BE2C (cell line): ENCODE measurements around the gene VSIR.

ENCODE experiments used
- DNase-seq: peaks from one replicate; pipeline ENCODE4 v3.0.0-alpha.2; 2020
- H3K27me3 ChIP-seq: fragments of 250-450 bp; sonication (Bioruptor Pico); 2 replicates; pipeline ENCODE4 v1.5.1; 2020; ENCODE audit warnings: mild to moderate bottlenecking
- H3K36me3 ChIP-seq: fragments of 250-450 bp; sonication (Bioruptor Pico); 2 replicates; pipeline ENCODE4 v1.5.1; 2020; ENCODE audit warnings: mild to moderate bottlenecking
- H3K4me1 ChIP-seq: fragments of 250-450 bp; sonication (Bioruptor Pico); 2 replicates; pipeline ENCODE4 v1.5.1; 2020
- H3K4me3 ChIP-seq: 2 replicates; pipeline ENCODE4 v1.5.1; 2011; ENCODE audit warnings: low read depth, low read length
- H3K9me3 ChIP-seq: fragments of 250-450 bp; sonication (Bioruptor Pico); 2 replicates; pipeline ENCODE4 v1.5.1; 2020
- TF ChIP-seq, protein P1 (sequence below): IDR thresholded peaks from 2 replicates; pipeline ENCODE4 v1.5.1; 2012; ENCODE audit warnings: mild to moderate bottlenecking, low read depth, low read length

VSIR gene

DNA sequence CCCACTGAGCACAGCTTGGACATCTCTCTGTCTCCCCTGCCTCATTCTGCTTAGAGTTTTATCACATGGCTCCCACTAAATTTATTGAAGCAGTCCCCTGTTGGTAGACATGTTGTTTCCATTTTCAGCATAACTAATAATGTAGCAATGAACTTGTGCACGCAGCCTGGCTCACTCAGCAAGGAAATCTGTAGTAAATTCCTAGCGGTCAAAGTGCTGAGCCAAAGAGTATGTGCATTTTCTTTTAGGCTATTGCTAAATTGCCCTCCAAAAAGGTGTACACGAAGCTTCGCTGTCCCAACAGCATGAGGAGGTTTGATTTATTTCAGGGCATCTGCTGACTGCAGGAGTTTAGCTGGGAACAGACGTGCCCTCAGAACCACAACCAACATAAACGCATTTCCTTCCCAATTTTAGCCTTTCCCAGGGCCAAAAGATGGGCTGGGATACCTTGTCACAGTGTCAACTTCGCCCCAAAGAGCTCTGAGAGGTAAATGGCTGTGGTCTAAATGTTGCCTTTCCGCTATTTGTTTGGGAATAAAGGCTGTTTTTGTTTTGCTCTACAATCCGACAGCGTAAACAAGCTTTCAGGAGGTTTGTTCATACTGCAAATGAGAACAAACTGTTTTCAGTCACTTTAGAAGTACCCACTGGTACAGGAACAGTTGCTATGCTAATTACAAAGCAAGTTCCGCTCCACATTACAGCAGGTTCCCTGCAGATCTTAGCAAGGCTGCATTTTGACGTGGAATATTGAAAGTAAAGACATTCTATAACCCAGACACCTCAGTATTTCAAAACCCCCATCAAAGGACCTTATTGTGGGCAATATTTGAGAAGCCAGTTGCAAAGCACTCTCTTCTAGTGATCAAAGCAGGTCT, 16.8 kb downstream of the VSIR start:
- DNase-seq: no peak
- Histone ChIP-seq H3K4me3 (no peak overlapping the region), H3K36me3 (no peaks in the 10 kb centered on the region), H3K9me3 (no peaks in the 10 kb centered on the region), H3K4me1 (no peaks in the 10 kb centered on the region), H3K27me3 (no peaks in the 10 kb centered on the region)
- TF ChIP-seq, protein P1, sequence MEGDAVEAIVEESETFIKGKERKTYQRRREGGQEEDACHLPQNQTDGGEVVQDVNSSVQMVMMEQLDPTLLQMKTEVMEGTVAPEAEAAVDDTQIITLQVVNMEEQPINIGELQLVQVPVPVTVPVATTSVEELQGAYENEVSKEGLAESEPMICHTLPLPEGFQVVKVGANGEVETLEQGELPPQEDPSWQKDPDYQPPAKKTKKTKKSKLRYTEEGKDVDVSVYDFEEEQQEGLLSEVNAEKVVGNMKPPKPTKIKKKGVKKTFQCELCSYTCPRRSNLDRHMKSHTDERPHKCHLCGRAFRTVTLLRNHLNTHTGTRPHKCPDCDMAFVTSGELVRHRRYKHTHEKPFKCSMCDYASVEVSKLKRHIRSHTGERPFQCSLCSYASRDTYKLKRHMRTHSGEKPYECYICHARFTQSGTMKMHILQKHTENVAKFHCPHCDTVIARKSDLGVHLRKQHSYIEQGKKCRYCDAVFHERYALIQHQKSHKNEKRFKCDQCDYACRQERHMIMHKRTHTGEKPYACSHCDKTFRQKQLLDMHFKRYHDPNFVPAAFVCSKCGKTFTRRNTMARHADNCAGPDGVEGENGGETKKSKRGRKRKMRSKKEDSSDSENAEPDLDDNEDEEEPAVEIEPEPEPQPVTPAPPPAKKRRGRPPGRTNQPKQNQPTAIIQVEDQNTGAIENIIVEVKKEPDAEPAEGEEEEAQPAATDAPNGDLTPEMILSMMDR: no peak

GRCh38 chr10:71755179-71755879, 18.0 kb downstream of the VSIR start:
- Histone ChIP-seq H3K36me3 (no peaks in the 10 kb centered on the region), H3K4me1 (no peaks in the 10 kb centered on the region), H3K9me3 (no peaks in the 10 kb centered on the region), H3K4me3 (no peak overlapping the region), H3K27me3 (no peaks in the 10 kb centered on the region)
- TF ChIP-seq, protein P1: no peak
- no peak for DNase-seq

- DNase-seq: no peak
- Histone ChIP-seq H3K27me3 (no peaks in the 10 kb centered on the region), H3K4me1 (no peaks in the 10 kb centered on the region), H3K9me3 (no peaks in the 10 kb centered on the region), H3K36me3 (no peaks in the 10 kb centered on the region), H3K4me3 (no peak overlapping the region)
- TF ChIP-seq, protein P1: no peak
Observed at GRCh38 chr10:71754562-71754961, 18.8 kb downstream of the VSIR start.

GRCh38 chr10:71753960-71754505, 19.3 kb downstream of the VSIR start:
- no peaks in the 10 kb centered on the region for H3K9me3 ChIP-seq
- H3K4me3 ChIP-seq: no peak overlapping the region
- DNase-seq: no peak
- TF ChIP-seq, protein P1: no peak
- H3K27me3 ChIP-seq: no peaks in the 10 kb centered on the region
- no peaks in the 10 kb centered on the region for H3K36me3 ChIP-seq
- H3K4me1 ChIP-seq: no peaks in the 10 kb centered on the region

- TF ChIP-seq, protein P1: no peak
- Histone ChIP-seq H3K4me1 (no peaks in the 10 kb centered on the region), H3K36me3 (no peaks in the 10 kb centered on the region), H3K4me3 (no peak overlapping the region), H3K27me3 (no peaks in the 10 kb centered on the region), H3K9me3 (no peaks in the 10 kb centered on the region)
- DNase-seq: no peak
Observed at GRCh38 chr10:71753091-71753959, 20.0 kb downstream of the VSIR start.
